K562 (cell line): ENCODE results near the gene BOLA1. TPM values are rescaled to one million over a fixed set of nuclear protein-coding genes. Genes with fewer than 3 reads are reported as not detected.

ENCODE experiments used
- EGR1 ChIP-seq: fragments of 450-650 bp; conservative IDR thresholded peaks from 2 replicates; pipeline ENCODE4 v1.6.1; 2017; ENCODE audit warnings: mild to moderate bottlenecking
- ELF1 ChIP-seq: fragments of 200-800 bp; sonication (Bioruptor generic); IDR thresholded peaks from 2 replicates; pipeline ENCODE4 v1.6.1; 2016; ENCODE audit warnings: missing genetic modification characterization, missing compliant biosample characterization
- ETV6 ChIP-seq, 3 experiments: fragments of 150-350 bp in 1 of 3; sonication (generic) in 1 of 3; formaldehyde crosslinking in 1 of 3; IDR thresholded peaks; 2 replicates each; pipeline versions ENCODE4 v1.6.1 to v1.8.0; 2014 to 2022; ENCODE audit warnings: borderline replicate concordance in 2 of 3, low read depth in 2 of 3, antibody characterized with exemption in 1 of 3, low read length in 1 of 3, mild to moderate bottlenecking in 1 of 3, missing genetic modification reagents in 1 of 3
- FOXM1 ChIP-seq, 2 experiments: fragments of 450-650 bp in 1 of 2; sonication (generic) in 1 of 2; formaldehyde crosslinking in 1 of 2; IDR thresholded peaks; 2 replicates each; pipeline versions ENCODE4 v1.6.1 to v1.9.0; 2017 to 2022; ENCODE audit warnings: low read depth in 2 of 2, mild to moderate bottlenecking in 2 of 2, missing genetic modification reagents in 1 of 2, moderate library complexity in 1 of 2
- GTF2F1 ChIP-seq: IDR thresholded peaks from 2 replicates; pipeline ENCODE4 v1.6.1; 2011; ENCODE audit warnings: low read depth, low read length, improper control_type of control experiment
- HSF4 ChIP-seq: fragments of 250-450 bp; sonication (Bioruptor Pico); IDR thresholded peaks from 2 replicates; pipeline ENCODE4 v2.1.2; 2022; ENCODE audit warnings: mild to moderate bottlenecking, moderate library complexity, borderline replicate concordance
- MCM7 ChIP-seq, 2 experiments: fragments of 450-650 bp; IDR thresholded peaks; 2 replicates each; pipeline ENCODE4 v1.6.1; 2016 to 2018
- PURB ChIP-seq: sonication (generic); formaldehyde crosslinking; IDR thresholded peaks from 2 replicates; pipeline ENCODE4 v1.9.0; 2021; ENCODE audit warnings: low read depth, mild to moderate bottlenecking, missing genetic modification reagents
- SIN3B ChIP-seq: fragments of 450-650 bp; IDR thresholded peaks from 2 replicates; pipeline ENCODE4 v1.6.1; 2017; ENCODE audit warnings: low read depth, mild to moderate bottlenecking, moderate library complexity
- SMARCC2 ChIP-seq: fragments of 450-650 bp; IDR thresholded peaks from 2 replicates; pipeline ENCODE4 v1.6.1; 2017; ENCODE audit warnings: antibody characterized with exemption, moderate library complexity, mild to moderate bottlenecking, low read depth
- TARDBP ChIP-seq: fragments of 450-650 bp; IDR thresholded peaks from 2 replicates; pipeline ENCODE4 v1.6.1; 2016
- XRCC4 ChIP-seq: IDR thresholded peaks from one replicate; pipeline ENCODE4 v1.6.1; 2011; ENCODE audit not compliant: insufficient read depth, insufficient read length; ENCODE audit errors: extremely low read depth
- ZC3H11A ChIP-seq: IDR thresholded peaks from 2 replicates; pipeline ENCODE4 v1.6.1; 2012; ENCODE audit warnings: low read depth, low read length, improper control_type of control experiment
- ZNF146 ChIP-seq: IDR thresholded peaks from one replicate; pipeline ENCODE4 v1.6.1; 2018; ENCODE audit warnings: missing compliant biosample characterization; ENCODE audit not compliant: unreplicated experiment
- ZNF197 ChIP-seq: fragments of 200-800 bp; sonication (Bioruptor generic); IDR thresholded peaks from 2 replicates; pipeline ENCODE4 v1.6.1; 2016; ENCODE audit warnings: low read depth, missing genetic modification characterization, missing compliant biosample characterization
- ZNF717 ChIP-seq: fragments of 250-450 bp; sonication (Bioruptor Pico); IDR thresholded peaks from 2 replicates; pipeline ENCODE4 v1.5.0; 2021
- polyA plus RNA-seq, 8 experiments: library from polyadenylated mRNA; depleted of rRNA in 4 of 8; stranded (reverse) in 5 of 8; unstranded in 3 of 8; fragments of >200 nt; fragmentation: Nextera tagmentation in 2 of 8; fragmentation: Illumina TruSeq in 1 of 8; extraction: Ambion mirVana in 2 of 8; extraction: Trizol in 1 of 8; gene quantifications; 2 replicates each; pipeline versions ENCODE4 v1.2.1 to v1.2.3, GENCODE V29; 2011 to 2014; ENCODE audit warnings: inconsistent platforms in 1 of 8, missing spikeins in 1 of 8
- total RNA-seq, 7 experiments: library from RNA; depleted of rRNA in 6 of 7; stranded (reverse); fragments of >200 nt in 6 of 7; fragmentation: Illumina TruSeq in 2 of 7; extraction: Trizol in 2 of 7; gene quantifications; 2 replicates each; pipeline versions ENCODE4 v1.2.1 to v1.2.3, GENCODE V29; 2011 to 2021; ENCODE audit warnings: low replicate concordance in 1 of 7
- TF ChIP-seq, protein P1 (sequence below): sonication (generic); formaldehyde crosslinking; IDR thresholded peaks from 2 replicates; pipeline ENCODE4 v1.8.0; 2022; ENCODE audit warnings: mild to moderate bottlenecking, missing genetic modification reagents
- TF ChIP-seq, protein P2 (sequence below): fragments of 250-450 bp; sonication (Bioruptor Pico); IDR thresholded peaks from 2 replicates; pipeline ENCODE4 v1.5.0; 2022; ENCODE audit warnings: mild to moderate bottlenecking
- TF ChIP-seq, protein P3 (sequence below), 2 experiments: IDR thresholded peaks; 2 replicates each; pipeline ENCODE4 v1.6.1; 2011; ENCODE audit warnings: borderline replicate concordance in 1 of 2, control low read depth in 1 of 2, low read depth in 1 of 2, low read length in 1 of 2, mild to moderate bottlenecking in 1 of 2, mixed read lengths in 1 of 2, moderate library complexity in 1 of 2; ENCODE audit not compliant: insufficient read depth in 1 of 2, insufficient read length in 1 of 2, poor library complexity in 1 of 2, severe bottlenecking in 1 of 2; ENCODE audit errors: extremely low read depth in 1 of 2
- TF ChIP-seq, protein P4 (sequence below): sonication (generic); formaldehyde crosslinking; IDR thresholded peaks from 2 replicates; pipeline ENCODE4 v1.8.0; 2022; ENCODE audit warnings: missing genetic modification reagents, mild to moderate bottlenecking, borderline replicate concordance

BOLA1 gene
- total and polyA plus RNA-seq, 9 of the 15 experiments (the other 6 are each of a cell fraction or from before 2014, with no cell fraction given): 0.18 to 1.2 (median 0.40) TPM; not detected in 2

DNA sequence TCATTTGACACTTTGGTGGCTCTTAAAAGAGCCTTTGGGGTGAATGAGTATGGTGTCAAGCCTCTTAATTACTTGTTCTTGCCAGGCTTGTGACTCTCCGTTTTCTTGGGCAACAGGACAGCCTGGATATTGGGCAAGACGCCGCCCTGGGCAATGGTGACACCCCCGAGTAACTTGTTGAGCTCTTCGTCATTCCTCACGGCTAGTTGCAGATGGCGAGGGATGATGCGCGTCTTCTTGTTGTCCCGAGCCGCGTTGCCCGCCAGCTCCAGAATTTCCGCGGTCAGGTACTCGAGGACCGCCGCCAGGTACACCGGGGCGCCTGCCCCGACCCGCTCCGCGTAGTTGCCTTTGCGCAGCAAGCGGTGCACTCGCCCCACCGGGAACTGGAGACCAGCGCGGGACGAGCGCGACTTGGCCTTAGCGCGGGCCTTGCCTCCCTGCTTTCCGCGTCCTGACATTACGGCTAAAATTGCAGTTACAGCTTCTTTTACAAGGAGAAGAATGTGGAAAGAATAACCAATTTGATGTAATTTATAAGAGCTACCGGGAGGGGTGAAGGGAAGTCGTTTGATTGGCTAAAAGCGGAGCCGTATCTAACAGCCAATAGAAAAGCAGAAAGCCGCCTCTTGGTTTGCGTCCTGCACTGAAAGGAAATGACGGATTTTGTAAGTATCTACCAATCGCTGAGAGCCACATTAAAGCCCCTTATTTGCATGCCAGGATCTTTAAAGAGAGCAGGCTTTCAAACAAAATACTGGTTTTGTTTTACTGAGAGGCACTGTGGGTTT lies 11.7 kb upstream of the BOLA1 start (continued):
- TF ChIP-seq ETV6 (IDR thresholded peaks at IDR 0.05; ENCODE audit: borderline replicate concordance in 1 of 2, low read depth in 2 of 2, low read length in 1 of 2) (no peak; a peak in 1 of 4 replicates), ETV6 (CRISPR knock-in tag; IDR thresholded peaks at IDR 0.05; ENCODE audit: borderline replicate concordance) (no peak), ZNF197 (no peak), SMARCC2 (no peak), GTF2F1 (no peak; the same call in 1 of the 2 replicates), PURB (CRISPR knock-in tag) (no peak), SIN3B (no peak), EGR1 (no peak), XRCC4 (no peak), TARDBP (no peak), ZC3H11A (no peak), ZNF146 (CRISPR knock-in tag) (no peak), ZNF717 (0 out of 2 replicates have a peak, but pooled peaks have one; percentile 52), FOXM1 (IDR thresholded peaks at IDR 0.05; ENCODE audit: low read depth) (no peak), FOXM1 (CRISPR knock-in tag; IDR thresholded peaks at IDR 0.05; ENCODE audit: low read depth) (0 out of 2 replicates have a peak, but pooled peaks have one; percentile 28), HSF4 (no peak), MCM7 (IDR thresholded peaks at IDR 0.05) (no peak), ELF1 (tag) (no peak)
- TF ChIP-seq, protein P1, sequence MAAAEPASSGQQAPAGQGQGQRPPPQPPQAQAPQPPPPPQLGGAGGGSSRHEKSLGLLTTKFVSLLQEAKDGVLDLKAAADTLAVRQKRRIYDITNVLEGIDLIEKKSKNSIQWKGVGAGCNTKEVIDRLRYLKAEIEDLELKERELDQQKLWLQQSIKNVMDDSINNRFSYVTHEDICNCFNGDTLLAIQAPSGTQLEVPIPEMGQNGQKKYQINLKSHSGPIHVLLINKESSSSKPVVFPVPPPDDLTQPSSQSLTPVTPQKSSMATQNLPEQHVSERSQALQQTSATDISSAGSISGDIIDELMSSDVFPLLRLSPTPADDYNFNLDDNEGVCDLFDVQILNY (CRISPR knock-in tag): peak; percentile 94; the same call in 1 of the 2 replicates
- TF ChIP-seq, protein P2, sequence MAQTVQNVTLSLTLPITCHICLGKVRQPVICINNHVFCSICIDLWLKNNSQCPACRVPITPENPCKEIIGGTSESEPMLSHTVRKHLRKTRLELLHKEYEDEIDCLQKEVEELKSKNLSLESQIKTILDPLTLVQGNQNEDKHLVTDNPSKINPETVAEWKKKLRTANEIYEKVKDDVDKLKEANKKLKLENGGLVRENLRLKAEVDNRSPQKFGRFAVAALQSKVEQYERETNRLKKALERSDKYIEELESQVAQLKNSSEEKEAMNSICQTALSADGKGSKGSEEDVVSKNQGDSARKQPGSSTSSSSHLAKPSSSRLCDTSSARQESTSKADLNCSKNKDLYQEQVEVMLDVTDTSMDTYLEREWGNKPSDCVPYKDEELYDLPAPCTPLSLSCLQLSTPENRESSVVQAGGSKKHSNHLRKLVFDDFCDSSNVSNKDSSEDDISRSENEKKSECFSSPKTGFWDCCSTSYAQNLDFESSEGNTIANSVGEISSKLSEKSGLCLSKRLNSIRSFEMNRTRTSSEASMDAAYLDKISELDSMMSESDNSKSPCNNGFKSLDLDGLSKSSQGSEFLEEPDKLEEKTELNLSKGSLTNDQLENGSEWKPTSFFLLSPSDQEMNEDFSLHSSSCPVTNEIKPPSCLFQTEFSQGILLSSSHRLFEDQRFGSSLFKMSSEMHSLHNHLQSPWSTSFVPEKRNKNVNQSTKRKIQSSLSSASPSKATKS (CRISPR knock-in tag): no peak
- TF ChIP-seq, protein P3, sequence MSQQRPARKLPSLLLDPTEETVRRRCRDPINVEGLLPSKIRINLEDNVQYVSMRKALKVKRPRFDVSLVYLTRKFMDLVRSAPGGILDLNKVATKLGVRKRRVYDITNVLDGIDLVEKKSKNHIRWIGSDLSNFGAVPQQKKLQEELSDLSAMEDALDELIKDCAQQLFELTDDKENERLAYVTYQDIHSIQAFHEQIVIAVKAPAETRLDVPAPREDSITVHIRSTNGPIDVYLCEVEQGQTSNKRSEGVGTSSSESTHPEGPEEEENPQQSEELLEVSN (IDR thresholded peaks at IDR 0.05; ENCODE audit: borderline replicate concordance in 1 of 2, extremely low read depth in 1 of 2, insufficient read depth in 1 of 2, insufficient read length in 1 of 2, low read depth in 1 of 2, low read length in 1 of 2, poor library complexity in 1 of 2, severe bottlenecking in 1 of 2): peak; percentile 17 to 39
- TF ChIP-seq, protein P4, sequence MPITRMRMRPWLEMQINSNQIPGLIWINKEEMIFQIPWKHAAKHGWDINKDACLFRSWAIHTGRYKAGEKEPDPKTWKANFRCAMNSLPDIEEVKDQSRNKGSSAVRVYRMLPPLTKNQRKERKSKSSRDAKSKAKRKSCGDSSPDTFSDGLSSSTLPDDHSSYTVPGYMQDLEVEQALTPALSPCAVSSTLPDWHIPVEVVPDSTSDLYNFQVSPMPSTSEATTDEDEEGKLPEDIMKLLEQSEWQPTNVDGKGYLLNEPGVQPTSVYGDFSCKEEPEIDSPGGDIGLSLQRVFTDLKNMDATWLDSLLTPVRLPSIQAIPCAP (CRISPR knock-in tag): 0 out of 2 replicates have a peak, but pooled peaks have one; percentile 65
